Thyroid gland (tissue), 4 donors: Measurements from ENCODE around the gene ACSS1. TPM values are rescaled to one million over a fixed set of nuclear protein-coding genes. Genes with fewer than 3 reads are reported as not detected.

Experiments
- DNase-seq, 2 donors: peaks; one replicate each; pipeline ENCODE4 v3.0.0-alpha.2; 2019
- H3K27ac ChIP-seq, 3 donors: fragments of 200-600 bp; sonication (generic); 1 replicate in 2 of 3; 2 replicates in 1 of 3; pipeline ENCODE4 v1.5.1; 2016 to 2019; ENCODE audit warnings: mild to moderate bottlenecking in 1 of 3, moderate library complexity in 1 of 3
- H3K27me3 ChIP-seq: fragments of 200-600 bp; sonication (generic); one replicate; pipeline ENCODE4 v1.5.1; 2019
- H3K36me3 ChIP-seq, 2 donors: fragments of 200-600 bp; sonication (generic); one replicate each; pipeline ENCODE4 v1.5.1; 2016 to 2019
- H3K4me1 ChIP-seq, 2 donors: fragments of 200-600 bp; sonication (generic); one replicate each; pipeline ENCODE4 v1.5.1; 2017 to 2019
- H3K4me3 ChIP-seq, 3 donors: fragments of 200-600 bp; sonication (generic); replicated peaks in 1 of 3; 1 replicate in 2 of 3; 2 replicates in 1 of 3; pipeline ENCODE4 v1.5.1; 2016; ENCODE audit warnings: mild to moderate bottlenecking in 1 of 3
- H3K9me3 ChIP-seq: fragments of 200-600 bp; sonication (generic); one replicate; pipeline ENCODE4 v1.5.1; 2017
- CTCF ChIP-seq, 6 experiments: fragments of 200-600 bp in 3 of 6; fragments of 450-650 bp in 3 of 6; sonication (generic) in 3 of 6; IDR thresholded peaks; one replicate each; pipeline ENCODE4 v1.5.1; 2016 to 2019; ENCODE audit warnings: antibody characterized with exemption in 6 of 6, mild to moderate bottlenecking in 2 of 6, inconsistent platforms in 1 of 6, moderate library complexity in 1 of 6
- POLR2A ChIP-seq, 2 donors: fragments of 450-650 bp; IDR thresholded peaks; one replicate each; pipeline ENCODE4 v1.6.1; 2017; ENCODE audit warnings: antibody characterized with exemption in 2 of 2, mild to moderate bottlenecking in 2 of 2, moderate library complexity in 1 of 2
- WGBS, 2 donors: methylation state at CpG; one replicate each; pipeline ENCODE4 v1.1.5; 2017; 5-methylcytosine and 5-hydroxymethylcytosine counted together
- intact Hi-C: fragments of 100-400 bp; cut with DNase I; formaldehyde crosslinking; loops from one replicate; pipeline ENCODE4 v1.15.1; 2023
- total RNA-seq, 4 donors: library from RNA; depleted of rRNA; stranded (reverse); fragments of >200 nt; gene quantifications; one replicate each; pipeline ENCODE4 v1.2.3, GENCODE V29; 2016

The ACSS1 gene
- total RNA-seq, 4 donors from 2014 or later: 45.8 to 57.4 (median 52.1) TPM

- Histone ChIP-seq H3K36me3 (peaks cover 65 to 67% of the 10 kb centered on the region in 2 donors), H3K27ac (no peak overlapping the region)
- WGBS, 2 donors: 94% methylated on average over 9 of the region's 9 CpGs
These were observed 93.5 kb downstream of the ACSS1 start for GRCh38 chr20:24964506-24964840.

DNA sequence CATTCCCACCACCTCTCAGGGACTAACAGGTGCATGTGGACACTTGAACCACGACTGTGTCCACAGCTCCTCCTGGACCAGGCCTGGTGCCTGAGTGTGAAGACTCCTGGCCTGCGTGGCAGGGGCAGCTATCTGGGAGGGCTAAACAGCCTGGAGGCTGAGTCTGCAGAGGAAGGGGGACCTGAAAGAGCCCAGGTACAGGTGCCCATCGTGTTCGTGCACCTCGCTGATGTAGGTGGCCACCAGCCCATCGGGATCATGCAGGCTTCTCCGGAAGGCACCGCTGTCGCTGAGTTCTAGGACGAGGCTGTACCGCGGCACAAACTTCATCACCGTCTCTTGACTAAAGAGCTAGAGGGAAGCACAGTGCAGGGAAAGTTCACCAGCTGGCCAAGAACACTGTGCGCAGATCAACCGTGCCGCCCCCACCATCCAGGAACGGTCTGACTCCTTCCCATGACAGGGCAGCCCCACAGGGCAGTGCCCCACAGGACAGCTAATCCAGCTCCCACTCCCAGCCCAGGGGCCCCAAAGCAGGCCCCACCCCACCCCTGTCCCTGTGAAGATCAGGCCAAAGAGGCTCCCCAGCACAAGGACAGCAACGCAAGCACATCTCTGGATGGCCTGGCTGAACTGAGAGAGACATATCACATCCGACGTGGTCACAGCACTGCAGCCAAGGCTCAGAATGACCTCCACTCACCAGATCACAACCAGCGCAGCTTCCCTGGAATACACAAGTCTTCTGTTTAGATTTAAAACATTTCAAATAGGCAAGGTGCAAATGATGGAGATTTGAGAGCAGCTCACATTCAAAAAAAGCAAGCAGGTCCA lies 94.0 kb downstream of the ACSS1 start:
- no peaks in the 10 kb centered on the region for H3K27me3 ChIP-seq
- no peaks in the 10 kb centered on the region for H3K4me1 ChIP-seq
- 96% methylated on average over 20 to 21 of the region's 21 CpGs for WGBS, 2 donors
- peaks cover 62 to 67% of the 10 kb centered on the region in 2 donors for H3K36me3 ChIP-seq
- TF ChIP-seq POLR2A (IDR thresholded peaks at IDR 0.05): no peak
- no peak for TF ChIP-seq CTCF (IDR thresholded peaks at IDR 0.05)
- intact Hi-C loops: no loop called here
- H3K9me3 ChIP-seq: no peaks in the 10 kb centered on the region
- no peak for DNase-seq
- H3K27ac ChIP-seq: no peak overlapping the region
- H3K4me3 ChIP-seq: no peak overlapping the region

More at GRCh38 chr20:24964506-24964840, 93.5 kb downstream of the ACSS1 start:
- H3K9me3 ChIP-seq: no peaks in the 10 kb centered on the region
- no peaks in the 10 kb centered on the region for H3K4me1 ChIP-seq
- no peak for DNase-seq
- intact Hi-C loops: no loop called here
- no peak for TF ChIP-seq CTCF (IDR thresholded peaks at IDR 0.05)
- TF ChIP-seq POLR2A (IDR thresholded peaks at IDR 0.05): no peak
- no peaks in the 10 kb centered on the region for H3K27me3 ChIP-seq
- no peak overlapping the region for H3K4me3 ChIP-seq

GRCh38 chr20:24962510-24962909 lies 95.4 kb downstream of the ACSS1 start:
- 94 to 96% methylated on average over 6 of the region's 6 CpGs for WGBS, 2 donors
- Histone ChIP-seq H3K9me3 (no peaks in the 10 kb centered on the region), H3K4me3 (no peak overlapping the region), H3K27me3 (no peaks in the 10 kb centered on the region), H3K36me3 (peaks cover 55 to 56% of the 10 kb centered on the region in 2 donors), H3K4me1 (peaks cover 0 to 1% of the 10 kb centered on the region in 2 donors), H3K27ac (no peak overlapping the region)
- no peak for DNase-seq
- intact Hi-C loops: no loop called here
- TF ChIP-seq CTCF (IDR thresholded peaks at IDR 0.05) (no peak), POLR2A (IDR thresholded peaks at IDR 0.05) (no peak)

DNA sequence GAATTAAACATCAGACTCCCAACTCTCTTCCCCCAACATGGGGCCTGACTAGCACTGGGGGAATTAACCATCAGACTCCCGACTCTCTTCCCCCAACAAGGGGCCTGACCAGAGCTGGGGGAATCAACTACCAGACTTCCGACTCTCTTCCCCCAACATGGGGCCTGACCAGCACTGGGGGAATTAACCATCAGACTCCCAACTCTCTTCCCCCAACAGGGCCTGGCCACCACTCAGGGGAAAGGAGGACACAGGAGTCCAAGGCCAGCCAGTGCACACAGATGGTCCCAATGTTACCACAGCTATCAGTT lies 95.8 kb downstream of the ACSS1 start:
- no peaks in the 10 kb centered on the region for H3K27me3 ChIP-seq
- H3K9me3 ChIP-seq: no peaks in the 10 kb centered on the region
- H3K4me1 ChIP-seq: peaks cover 0 to 3% of the 10 kb centered on the region in 2 donors
- intact Hi-C loops: no loop called here
- 94% methylated on average over 2 of the region's 2 CpGs for WGBS, 2 donors
- TF ChIP-seq POLR2A (IDR thresholded peaks at IDR 0.05): no peak
- no peak for TF ChIP-seq CTCF (IDR thresholded peaks at IDR 0.05)
- no peak for DNase-seq
- no peak overlapping the region for H3K4me3 ChIP-seq
- peaks cover 52 to 59% of the 10 kb centered on the region in 2 donors for H3K36me3 ChIP-seq
- no peak overlapping the region for H3K27ac ChIP-seq

DNA sequence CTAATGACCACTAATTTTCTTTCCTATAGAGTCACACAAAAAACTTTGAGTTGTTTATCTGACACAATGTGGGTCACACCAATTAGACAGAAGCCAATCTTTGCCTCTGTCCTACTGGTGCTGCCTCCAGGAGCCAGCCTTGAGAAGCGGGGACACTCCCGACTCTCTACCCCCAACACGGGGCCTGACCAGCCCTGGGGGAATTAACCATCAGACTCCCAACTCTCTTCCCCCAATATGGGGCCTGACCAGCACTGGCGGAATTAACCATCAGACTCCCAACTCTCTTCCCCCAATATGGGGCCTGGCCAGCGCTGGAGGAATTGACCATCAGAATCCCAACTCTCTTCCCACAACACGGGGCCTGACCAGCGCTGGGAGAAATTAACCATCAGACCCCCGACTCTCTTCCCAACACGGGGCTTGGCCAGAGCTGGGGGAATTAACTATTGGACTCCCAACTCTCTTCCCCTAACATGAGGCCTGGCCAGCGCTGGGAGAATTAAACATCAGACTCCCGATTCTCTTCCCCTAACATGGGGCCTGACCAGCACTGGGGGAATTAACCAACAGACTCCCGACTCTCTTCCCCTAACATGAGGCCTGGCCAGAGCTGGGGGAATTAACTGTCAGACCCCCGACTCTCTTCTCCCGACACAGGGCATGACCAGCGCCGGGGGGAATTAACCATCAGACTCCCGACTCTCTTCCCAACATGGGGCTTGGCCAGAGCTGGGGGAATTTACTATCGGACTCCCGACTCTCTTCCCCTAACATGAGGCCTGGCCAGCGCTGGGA lies 96.4 kb downstream of the ACSS1 start:
- Histone ChIP-seq H3K9me3 (no peaks in the 10 kb centered on the region), H3K27ac (no peak overlapping the region), H3K4me3 (no peak overlapping the region), H3K27me3 (no peaks in the 10 kb centered on the region), H3K36me3 (peaks cover 52 to 60% of the 10 kb centered on the region in 2 donors), H3K4me1 (peaks cover 0 to 3% of the 10 kb centered on the region in 2 donors)
- 85 to 87% methylated on average over 20 of the region's 20 CpGs for WGBS, 2 donors
- TF ChIP-seq POLR2A (IDR thresholded peaks at IDR 0.05) (no peak), CTCF (IDR thresholded peaks at IDR 0.05) (no peak)
- intact Hi-C loops: no loop called here
- DNase-seq: no peak
